A549 treated with DMSO at 1 μM for 4 hours (cell line): Measurements from ENCODE around the gene FOXO3B. TPM values are rescaled to one million over a fixed set of nuclear protein-coding genes. Genes with fewer than 3 reads are reported as not detected.

Source experiments
- total RNA-seq: library from RNA; stranded (reverse); fragments of 200-300 nt; extraction: Qiagen RNA extraction; gene quantifications from 5 replicates; pipeline ENCODE4 v1.2.3, GENCODE V29; 2022; ENCODE audit warnings: low read depth

Gene FOXO3B
- total RNA-seq, result 4.1 to 5.7 TPM (median 4.4 TPM) in 5 replicates

GRCh38 chr17:18681767-18682571 lies at the start of gene FOXO3B:
FOXO3B (minus strand) TSS chr17:18682314; CDS start chr17:18681651, 663 bp downstream.

GRCh38 chr17:18644291-18644690 lies 37.8 kb downstream of the FOXO3B start, which contains the start of gene TBC1D28:
TBC1D28 (minus strand) TSS chr17:18644391; CDS start chr17:18641352, 3,039 bp downstream.

Other genes with a start within 250 kb of the FOXO3B start
- not detected in 5 replicates for gene LGALS9C, start 205.5 kb downstream of the FOXO3B start, total RNA-seq
- gene TBC1D28, start 37.9 kb downstream of the FOXO3B start, total RNA-seq, result not detected in 5 replicates
- gene FBXW10, start 61.7 kb upstream of the FOXO3B start, total RNA-seq, result 0.95 to 1.6 TPM (median 1.2 TPM) in 5 replicates
- 67.9 to 80.6 TPM (median 73.9 TPM) in 5 replicates for gene TVP23B, start 98.9 kb upstream of the FOXO3B start, total RNA-seq
- gene PRPSAP2, start 175.8 kb upstream of the FOXO3B start, total RNA-seq, result 41.3 to 46.6 TPM (median 44.7 TPM) in 5 replicates